DOHH2 (cell line): Measurements from ENCODE around the gene EPS8L2.

Experiments
- H3F3A ChIP-seq: fragments of 200-600 bp; sonication (generic), shearing (Covaris generic); 2 replicates; pipeline ENCODE4 v1.6.0; 2016; ENCODE audit warnings: antibody characterized with exemption, mild to moderate bottlenecking; ENCODE audit not compliant: control insufficient read depth, insufficient read depth
- H3K27ac ChIP-seq: fragments of 200-600 bp; sonication (generic); 2 replicates; pipeline ENCODE4 v1.5.1; 2014; ENCODE audit warnings: low read depth, mild to moderate bottlenecking, low read length, moderate library complexity
- H3K27me3 ChIP-seq: fragments of 200-600 bp; sonication (generic); 2 replicates; pipeline ENCODE4 v1.6.1; 2014; ENCODE audit warnings: mild to moderate bottlenecking, low read length, mixed read lengths; ENCODE audit not compliant: control insufficient read depth
- H3K36me3 ChIP-seq: fragments of 200-600 bp; sonication (generic); 2 replicates; pipeline ENCODE4 v1.6.1; 2014; ENCODE audit warnings: mild to moderate bottlenecking, low read length, moderate library complexity, mixed read lengths; ENCODE audit not compliant: control insufficient read depth
- H3K4me1 ChIP-seq: fragments of 200-600 bp; sonication (generic); 2 replicates; pipeline ENCODE4 v1.6.1; 2014; ENCODE audit warnings: mild to moderate bottlenecking, low read length, mixed read lengths; ENCODE audit not compliant: control insufficient read depth
- H3K4me2 ChIP-seq: fragments of 200-600 bp; sonication (generic); 2 replicates; pipeline ENCODE4 v1.6.0; 2014; ENCODE audit warnings: mild to moderate bottlenecking, low read length, moderate library complexity
- H3K4me3 ChIP-seq: fragments of 200-600 bp; sonication (generic); 2 replicates; pipeline ENCODE4 v1.5.1; 2014; ENCODE audit warnings: mild to moderate bottlenecking, low read length, mixed read lengths
- H3K79me2 ChIP-seq: fragments of 200-600 bp; sonication (generic); 2 replicates; pipeline ENCODE4 v1.6.1; 2014; ENCODE audit warnings: mild to moderate bottlenecking, low read length, mixed read lengths; ENCODE audit not compliant: control insufficient read depth
- H3K9me2 ChIP-seq: fragments of 200-600 bp; sonication (generic); replicated peaks from 2 replicates; pipeline ENCODE4 v1.6.1; 2014; ENCODE audit warnings: mild to moderate bottlenecking, low read length, mixed read lengths; ENCODE audit not compliant: control insufficient read depth
- H3K9me3 ChIP-seq: fragments of 200-600 bp; sonication (generic); 2 replicates; pipeline ENCODE4 v1.6.1; 2014; ENCODE audit warnings: antibody characterized with exemption, low read length, mixed read lengths; ENCODE audit not compliant: control insufficient read depth, insufficient read depth
- H4K20me1 ChIP-seq: fragments of 200-600 bp; sonication (generic); 2 replicates; pipeline ENCODE4 v1.6.0; 2014; ENCODE audit warnings: low read depth, mild to moderate bottlenecking, antibody characterized with exemption, low read length, moderate library complexity; ENCODE audit not compliant: control insufficient read depth, insufficient read depth
- EZH2phosphoT487 ChIP-seq: fragments of 200-600 bp; sonication (generic); IDR thresholded peaks from 2 replicates; pipeline ENCODE4 v1.6.1; 2017; ENCODE audit warnings: borderline replicate concordance, mild to moderate bottlenecking, antibody characterized with exemption, low read length, moderate library complexity, mixed read lengths
- TF ChIP-seq, protein P1 (sequence below): fragments of 200-600 bp; sonication (generic); IDR thresholded peaks from one replicate; pipeline ENCODE4 v1.5.1; 2014; ENCODE audit warnings: antibody characterized with exemption, mild to moderate bottlenecking, low read depth, low read length; ENCODE audit not compliant: poor library complexity, severe bottlenecking

The EPS8L2 gene

DNA sequence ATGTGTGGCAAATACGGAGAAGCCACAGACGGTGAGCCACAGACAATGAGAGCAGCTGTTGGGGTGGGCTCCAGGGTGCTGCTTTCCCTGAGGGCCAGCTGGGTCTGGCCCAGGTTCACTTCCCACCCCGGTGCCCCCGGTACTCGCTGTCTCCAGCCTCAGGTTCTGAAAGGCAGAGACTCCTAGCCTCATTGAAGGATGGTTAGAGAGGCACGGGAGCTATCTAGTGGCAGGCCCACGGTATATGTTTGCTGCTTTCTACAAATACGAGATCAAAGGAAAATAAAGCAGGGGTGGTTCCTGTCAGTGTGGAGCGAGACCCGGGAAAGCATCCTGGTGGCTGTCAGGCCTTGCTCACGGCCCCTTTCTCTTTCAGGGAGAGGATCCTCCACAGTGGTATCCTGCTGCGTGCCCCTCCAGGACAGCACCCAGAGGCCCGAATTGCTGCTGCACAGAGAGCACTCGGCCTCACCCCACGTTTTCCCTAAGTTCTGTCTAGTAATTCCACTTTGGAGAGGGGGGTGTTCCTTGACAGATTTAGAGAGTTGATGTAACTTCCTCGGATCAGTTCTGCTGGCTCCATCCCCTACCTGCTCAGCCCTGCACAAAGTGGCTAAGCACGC lies 7.4 kb upstream of the EPS8L2 start:
- Histone ChIP-seq H4K20me1 (no peaks in the 10 kb centered on the region), H3K4me3 (no peak overlapping the region), H3K4me1 (peaks cover 22% of the 10 kb centered on the region), H3K4me2 (no peak overlapping the region), H3K79me2 (peaks cover 29% of the 10 kb centered on the region), H3K27me3 (no peaks in the 10 kb centered on the region), H3K36me3 (peaks cover 2% of the 10 kb centered on the region; the same call in 1 of the 2 replicates), H3K9me2 (no peaks in the 10 kb centered on the region), H3F3A (peaks cover 4% of the 10 kb centered on the region; the same call in 1 of the 2 replicates), H3K27ac (no peak overlapping the region), H3K9me3 (no peaks in the 10 kb centered on the region)
- TF ChIP-seq, protein P1, sequence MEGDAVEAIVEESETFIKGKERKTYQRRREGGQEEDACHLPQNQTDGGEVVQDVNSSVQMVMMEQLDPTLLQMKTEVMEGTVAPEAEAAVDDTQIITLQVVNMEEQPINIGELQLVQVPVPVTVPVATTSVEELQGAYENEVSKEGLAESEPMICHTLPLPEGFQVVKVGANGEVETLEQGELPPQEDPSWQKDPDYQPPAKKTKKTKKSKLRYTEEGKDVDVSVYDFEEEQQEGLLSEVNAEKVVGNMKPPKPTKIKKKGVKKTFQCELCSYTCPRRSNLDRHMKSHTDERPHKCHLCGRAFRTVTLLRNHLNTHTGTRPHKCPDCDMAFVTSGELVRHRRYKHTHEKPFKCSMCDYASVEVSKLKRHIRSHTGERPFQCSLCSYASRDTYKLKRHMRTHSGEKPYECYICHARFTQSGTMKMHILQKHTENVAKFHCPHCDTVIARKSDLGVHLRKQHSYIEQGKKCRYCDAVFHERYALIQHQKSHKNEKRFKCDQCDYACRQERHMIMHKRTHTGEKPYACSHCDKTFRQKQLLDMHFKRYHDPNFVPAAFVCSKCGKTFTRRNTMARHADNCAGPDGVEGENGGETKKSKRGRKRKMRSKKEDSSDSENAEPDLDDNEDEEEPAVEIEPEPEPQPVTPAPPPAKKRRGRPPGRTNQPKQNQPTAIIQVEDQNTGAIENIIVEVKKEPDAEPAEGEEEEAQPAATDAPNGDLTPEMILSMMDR, result no peak
- no peak for TF ChIP-seq EZH2phosphoT487

DNA sequence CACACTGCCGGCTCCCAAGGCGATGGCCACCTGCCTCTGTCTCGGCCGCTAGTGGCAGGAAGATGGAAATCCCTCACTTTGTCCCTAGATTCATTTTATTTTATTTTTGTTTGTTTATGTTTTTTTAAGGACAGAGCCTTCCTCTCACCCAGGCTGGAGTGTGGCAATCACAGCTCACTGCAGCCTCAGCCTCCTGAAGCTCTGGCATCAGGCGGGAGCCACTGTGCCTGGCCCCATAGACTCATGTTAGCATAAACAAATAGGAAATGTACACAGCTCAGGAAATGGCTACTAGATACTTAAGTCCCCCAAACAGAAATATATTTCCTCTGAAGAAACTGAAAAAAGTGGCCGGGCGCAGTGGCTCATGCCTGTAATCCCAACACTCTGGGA lies 6.9 kb upstream of the EPS8L2 start:
- no peak overlapping the region for H3K4me2 ChIP-seq
- no peak for TF ChIP-seq EZH2phosphoT487
- TF ChIP-seq, protein P1, result no peak
- H3K4me1 ChIP-seq, result peaks cover 17% of the 10 kb centered on the region
- no peaks in the 10 kb centered on the region for H3K9me2 ChIP-seq
- no peaks in the 10 kb centered on the region for H3K27me3 ChIP-seq
- H3K36me3 ChIP-seq, result peaks cover 2% of the 10 kb centered on the region; the same call in 1 of the 2 replicates
- peaks cover 8% of the 10 kb centered on the region; the same call in 1 of the 2 replicates for H3F3A ChIP-seq
- H3K79me2 ChIP-seq, result peaks cover 24% of the 10 kb centered on the region
- no peaks in the 10 kb centered on the region for H4K20me1 ChIP-seq
- no peaks in the 10 kb centered on the region for H3K9me3 ChIP-seq
- no peak overlapping the region for H3K4me3 ChIP-seq
- no peak overlapping the region for H3K27ac ChIP-seq

DNA sequence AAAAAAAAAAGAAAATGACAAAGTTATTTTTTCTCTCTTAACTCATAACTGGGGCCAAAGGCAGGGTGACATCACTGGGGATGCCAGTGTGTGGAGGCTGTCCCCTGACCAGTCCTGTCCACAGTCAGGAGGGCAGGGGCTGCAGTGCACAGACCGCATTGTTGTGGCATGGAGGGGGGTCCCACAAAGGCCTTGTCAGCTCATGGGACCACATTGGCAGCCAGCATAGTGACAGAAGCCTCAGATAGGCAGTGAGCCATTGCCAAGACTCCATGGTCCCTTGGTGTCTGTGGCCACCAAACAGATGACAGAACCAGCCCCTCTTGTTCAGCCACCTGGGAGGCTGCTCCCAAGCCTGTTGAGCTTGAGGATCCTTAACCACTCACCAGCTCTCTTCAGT lies 6.3 kb upstream of the EPS8L2 start:
- TF ChIP-seq EZH2phosphoT487, result no peak
- TF ChIP-seq, protein P1, result no peak
- H4K20me1 ChIP-seq, result no peaks in the 10 kb centered on the region
- H3K4me3 ChIP-seq, result no peak overlapping the region
- peaks cover 2% of the 10 kb centered on the region; the same call in 1 of the 2 replicates for H3K36me3 ChIP-seq
- peaks cover 8% of the 10 kb centered on the region; the same call in 1 of the 2 replicates for H3F3A ChIP-seq
- H3K4me1 ChIP-seq, result peaks cover 16% of the 10 kb centered on the region
- peaks cover 19% of the 10 kb centered on the region for H3K79me2 ChIP-seq
- no peaks in the 10 kb centered on the region for H3K27me3 ChIP-seq
- no peaks in the 10 kb centered on the region for H3K9me3 ChIP-seq
- no peak overlapping the region for H3K4me2 ChIP-seq
- no peak overlapping the region for H3K27ac ChIP-seq
- no peaks in the 10 kb centered on the region for H3K9me2 ChIP-seq
